LNCAP (cell line): ENCODE results near the gene GAS2.
A peak's percentile ranks its signal among the peaks of the same experiment; 100 is the strongest.

Experiments used
- CTCF ChIP-seq: fragments of 450-650 bp; IDR thresholded peaks from 2 replicates; pipeline ENCODE4 v1.5.1; 2017; ENCODE audit warnings: mild to moderate bottlenecking

GAS2 gene

GRCh38 chr11:22666325-22666687, at the start of gene GAS2:
Gene GAS2 (plus strand): TSS chr11:22666611. CDS start chr11:22674870, 8,259 bp downstream.
- no peak for TF ChIP-seq CTCF

GRCh38 chr11:22617868-22618267, 48.5 kb upstream of the GAS2 start:
- no peak for TF ChIP-seq CTCF

GRCh38 chr11:22624742-22625447, 41.5 kb upstream of the GAS2 start:
- peak; percentile 65 for TF ChIP-seq CTCF

- TF ChIP-seq CTCF: no peak
Observed at GRCh38 chr11:22625448-22626287, 40.7 kb upstream of the GAS2 start, which contains the start of gene FANCF. Gene FANCF (minus strand): TSS chr11:22625823. CDS start chr11:22625810, 13 bp downstream.

- TF ChIP-seq CTCF: no peak
Observed at GRCh38 chr11:22626573-22627239, 39.7 kb upstream of the GAS2 start.

GRCh38 chr11:22627421-22627820, 39.0 kb upstream of the GAS2 start:
- TF ChIP-seq CTCF: no peak

- no peak for TF ChIP-seq CTCF
Observed at GRCh38 chr11:22633354-22633902, 33.0 kb upstream of the GAS2 start.
